ENCODE results near the gene CPNE5. TPM values are rescaled to one million over a fixed set of nuclear protein-coding genes. Genes with fewer than 3 reads are reported as not detected.

CPNE5 gene
- total and polyA plus RNA-seq, 12 donors = 0.26 to 3.5 (median 1.1) TPM; not detected in 1

DNA sequence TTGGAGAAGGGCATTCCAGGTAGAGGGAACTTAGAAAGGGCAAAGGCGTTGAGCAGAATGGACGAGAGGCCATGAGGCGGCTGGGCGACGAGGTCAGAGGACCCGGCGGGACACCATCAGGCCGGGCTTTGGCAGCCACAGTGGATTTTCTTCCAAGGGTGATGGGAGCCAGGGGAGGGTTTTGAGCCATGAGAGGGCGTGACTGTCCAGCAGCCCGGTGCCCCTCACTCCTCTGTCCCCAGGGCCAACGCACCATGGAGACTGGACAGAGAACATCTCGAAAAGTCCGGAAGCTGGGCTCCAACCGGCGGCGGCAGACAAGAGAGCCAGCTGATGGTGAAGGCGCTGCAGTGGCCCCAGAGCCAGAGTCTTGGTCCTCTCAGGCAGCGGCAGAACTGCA lies 135.3 kb downstream of the CPNE5 start:
- Histone ChIP-seq H3K4me3 (no peak overlapping the region), H3K36me3 (replicated peaks in 1 of 2) (no peaks in the 10 kb centered on the region), H3K4me1 (replicated peaks in 1 of 2) (no peaks in the 10 kb centered on the region), H3K27me3 (no peaks in the 10 kb centered on the region), H3K9me3 (replicated peaks in 1 of 3) (no peaks in the 10 kb centered on the region), H3K27ac (no peak overlapping the region)
- DNase-seq = no peak
- intact Hi-C loops (cut with DNase I) = no loop called here
- whole genome bisulfite sequencing, 4 donors = 92 to 97% (median 93%) methylated on average over 11 to 18 of the region's 18 CpGs
- TF ChIP-seq CTCF (IDR thresholded peaks at IDR 0.05) = no peak
- no peak for TF ChIP-seq POLR2A (IDR thresholded peaks at IDR 0.05)

GRCh38 chr6:36703081-36703606 lies 136.1 kb downstream of the CPNE5 start:
- intact Hi-C loops (cut with DNase I) = no loop called here
- 75 to 87% (median 82%) methylated on average over 5 of the region's 5 CpGs for WGBS, 4 donors
- H3K27me3 ChIP-seq = no peaks in the 10 kb centered on the region
- DNase-seq = no peak
- H3K4me3 ChIP-seq = no peak overlapping the region
- no peaks in the 10 kb centered on the region for H3K9me3 ChIP-seq (replicated peaks in 1 of 3)
- no peaks in the 10 kb centered on the region for H3K4me1 ChIP-seq (replicated peaks in 1 of 2)
- TF ChIP-seq CTCF (IDR thresholded peaks at IDR 0.05) = no peak
- no peaks in the 10 kb centered on the region for H3K36me3 ChIP-seq (replicated peaks in 1 of 2)
- H3K27ac ChIP-seq = no peak overlapping the region

DNA sequence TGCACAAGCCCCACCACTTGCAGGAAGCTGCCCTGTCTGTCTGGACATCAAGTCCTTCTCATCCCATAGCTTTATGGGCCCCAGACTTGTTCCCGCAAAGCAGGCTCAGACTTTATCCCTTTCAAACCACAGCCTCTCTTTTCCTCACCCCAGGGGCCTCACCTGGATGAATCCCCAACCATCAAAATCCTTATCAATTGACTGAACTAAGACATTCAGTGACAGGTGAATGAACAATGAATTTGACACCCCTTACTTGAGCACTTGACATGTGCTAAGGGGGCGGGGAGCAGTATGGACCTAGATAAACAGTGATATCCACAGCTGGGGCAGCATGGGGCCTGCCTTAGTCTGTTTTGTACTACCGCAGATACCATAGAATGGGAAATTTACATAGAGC lies 136.6 kb downstream of the CPNE5 start:
- no peaks in the 10 kb centered on the region for H3K27me3 ChIP-seq
- TF ChIP-seq POLR2A (IDR thresholded peaks at IDR 0.05) = no peak
- no peak for TF ChIP-seq CTCF (IDR thresholded peaks at IDR 0.05)
- intact Hi-C loops (cut with DNase I) = no loop called here
- no peaks in the 10 kb centered on the region for H3K36me3 ChIP-seq (replicated peaks in 1 of 2)
- no peaks in the 10 kb centered on the region for H3K9me3 ChIP-seq (replicated peaks in 1 of 3)
- no peak for DNase-seq
- no peak overlapping the region for H3K4me3 ChIP-seq
- no peak overlapping the region for H3K27ac ChIP-seq
- WGBS, 4 donors = 88 to 95% (median 92%) methylated on average over 3 of the region's 3 CpGs
- no peaks in the 10 kb centered on the region for H3K4me1 ChIP-seq (replicated peaks in 1 of 2)

DNA sequence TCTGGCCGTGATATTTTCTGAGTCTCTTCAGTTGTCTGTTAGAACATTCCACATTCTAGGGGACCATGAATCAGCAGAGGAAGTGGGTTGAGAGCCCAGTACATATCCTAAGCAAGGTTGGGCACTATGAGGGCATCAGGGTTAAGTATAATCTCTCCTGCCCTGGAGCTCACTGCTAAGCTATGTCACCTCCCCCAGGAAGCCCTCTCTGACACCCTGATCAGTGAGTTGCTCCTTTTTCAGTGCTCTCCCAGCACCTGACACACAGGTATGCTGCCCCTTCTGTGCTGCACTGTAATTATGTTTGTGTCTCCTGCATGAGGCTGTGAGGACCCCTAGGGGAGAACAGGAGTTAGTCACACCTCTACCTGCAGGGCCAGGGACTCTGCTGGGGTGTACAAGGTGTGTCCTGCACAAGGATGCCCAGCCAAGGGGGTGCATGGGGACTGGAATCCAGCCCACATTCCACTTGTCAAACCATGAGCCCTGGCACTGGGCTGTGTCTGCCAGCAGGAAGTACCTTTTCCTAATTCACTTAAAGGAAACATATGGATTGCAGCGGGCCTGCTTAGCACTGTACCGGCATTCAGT lies 137.7 kb downstream of the CPNE5 start:
- Histone ChIP-seq H3K4me3 (no peak overlapping the region), H3K9me3 (replicated peaks in 1 of 3) (no peaks in the 10 kb centered on the region), H3K27me3 (no peaks in the 10 kb centered on the region), H3K27ac (no peak overlapping the region), H3K4me1 (replicated peaks in 1 of 2) (no peaks in the 10 kb centered on the region), H3K36me3 (replicated peaks in 1 of 2) (no peaks in the 10 kb centered on the region)
- intact Hi-C loops (cut with DNase I) = no loop called here
- WGBS, 4 donors = 82 to 88% (median 85%) methylated on average over 3 of the region's 3 CpGs
- TF ChIP-seq CTCF (IDR thresholded peaks at IDR 0.05) (no peak), POLR2A (IDR thresholded peaks at IDR 0.05) (no peak)
- DNase-seq = peak in 2 of 7 donors; percentile 4 to 9

Data from adrenal gland (tissue), 12 donors.